Loucy (cell line): Measurements from ENCODE around the gene TIMP2.

Experiments
- EZH2phosphoT487 ChIP-seq: fragments of 200-600 bp; IDR thresholded peaks from 2 replicates; pipeline ENCODE4 v1.6.1; 2018; ENCODE audit warnings: antibody characterized with exemption, mild to moderate bottlenecking, moderate library complexity, borderline replicate concordance
- TF ChIP-seq, protein P1 (sequence below): fragments of 200-600 bp; sonication (generic); conservative IDR thresholded peaks from 2 replicates; pipeline ENCODE4 v1.5.1; 2014; ENCODE audit warnings: mild to moderate bottlenecking, antibody characterized with exemption, low read length

DNA sequence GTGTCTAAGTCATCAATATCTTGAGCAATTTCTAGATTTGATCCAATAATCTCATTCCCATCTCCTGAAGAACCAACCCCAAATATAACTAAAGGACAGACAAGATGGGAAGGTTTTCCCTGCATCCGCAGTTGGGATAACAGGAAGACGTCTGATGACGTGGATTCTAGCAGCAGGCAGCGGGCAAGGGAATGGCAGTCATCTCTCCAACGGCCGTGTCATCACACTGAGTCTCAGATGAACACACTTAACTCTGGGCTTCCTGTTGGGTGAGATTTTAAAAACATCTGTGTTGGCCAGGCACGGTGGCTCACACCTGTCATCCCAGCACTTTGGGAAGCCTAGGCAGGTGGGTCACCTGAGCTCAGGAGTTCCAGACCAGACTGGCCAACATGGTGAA is 20.9 kb upstream of the TIMP2 start:
- TF ChIP-seq, protein P1, sequence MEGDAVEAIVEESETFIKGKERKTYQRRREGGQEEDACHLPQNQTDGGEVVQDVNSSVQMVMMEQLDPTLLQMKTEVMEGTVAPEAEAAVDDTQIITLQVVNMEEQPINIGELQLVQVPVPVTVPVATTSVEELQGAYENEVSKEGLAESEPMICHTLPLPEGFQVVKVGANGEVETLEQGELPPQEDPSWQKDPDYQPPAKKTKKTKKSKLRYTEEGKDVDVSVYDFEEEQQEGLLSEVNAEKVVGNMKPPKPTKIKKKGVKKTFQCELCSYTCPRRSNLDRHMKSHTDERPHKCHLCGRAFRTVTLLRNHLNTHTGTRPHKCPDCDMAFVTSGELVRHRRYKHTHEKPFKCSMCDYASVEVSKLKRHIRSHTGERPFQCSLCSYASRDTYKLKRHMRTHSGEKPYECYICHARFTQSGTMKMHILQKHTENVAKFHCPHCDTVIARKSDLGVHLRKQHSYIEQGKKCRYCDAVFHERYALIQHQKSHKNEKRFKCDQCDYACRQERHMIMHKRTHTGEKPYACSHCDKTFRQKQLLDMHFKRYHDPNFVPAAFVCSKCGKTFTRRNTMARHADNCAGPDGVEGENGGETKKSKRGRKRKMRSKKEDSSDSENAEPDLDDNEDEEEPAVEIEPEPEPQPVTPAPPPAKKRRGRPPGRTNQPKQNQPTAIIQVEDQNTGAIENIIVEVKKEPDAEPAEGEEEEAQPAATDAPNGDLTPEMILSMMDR = no peak
- no peak for TF ChIP-seq EZH2phosphoT487
